PFSK-1 (cell line): ENCODE measurements around the gene SFI1.

Experiments
- FOXP2 ChIP-seq: optimal IDR thresholded peaks from 2 replicates; pipeline ENCODE3; 2011; ENCODE audit warnings: borderline replicate concordance, control low read depth, inconsistent platforms; ENCODE audit not compliant: insufficient read depth; ENCODE audit errors: extremely low read length, extremely low read depth
- POLR2AphosphoS5 ChIP-seq: IDR thresholded peaks from 2 replicates; pipeline ENCODE4 v1.6.1; 2012; ENCODE audit warnings: low read depth, mild to moderate bottlenecking, control low read depth, low read length, moderate library complexity
- REST ChIP-seq, 2 experiments: IDR thresholded peaks; 2 replicates each; pipeline versions ENCODE4 v1.6.1 to v1.8.0; 2011 to 2012; ENCODE audit warnings: low read depth in 2 of 2, low read length in 2 of 2, control low read depth in 1 of 2, inconsistent platforms in 1 of 2, mild to moderate bottlenecking in 1 of 2, moderate library complexity in 1 of 2; ENCODE audit not compliant: insufficient read depth in 1 of 2
- SIN3A ChIP-seq: IDR thresholded peaks from 2 replicates; pipeline ENCODE4 v1.6.1; 2012; ENCODE audit warnings: mild to moderate bottlenecking, low read length, moderate library complexity, borderline replicate concordance; ENCODE audit not compliant: insufficient read depth
- TAF1 ChIP-seq: IDR thresholded peaks from 2 replicates; pipeline ENCODE4 v1.6.1; 2012; ENCODE audit warnings: low read length, control low read depth, borderline replicate concordance; ENCODE audit not compliant: insufficient read depth

Gene SFI1

GRCh38 chr22:31619611-31620300 is 123.4 kb downstream of the SFI1 start:
- TF ChIP-seq REST (IDR thresholded peaks at IDR 0.05; ENCODE audit: insufficient read depth in 1 of 2, low read depth in 2 of 2, low read length in 2 of 2) (no peak), SIN3A (no peak), FOXP2 (no peak), TAF1 (no peak), POLR2AphosphoS5 (no peak)

GRCh38 chr22:31620756-31621480 is 124.6 kb downstream of the SFI1 start:
- TF ChIP-seq POLR2AphosphoS5 (no peak), REST (IDR thresholded peaks at IDR 0.05; ENCODE audit: insufficient read depth in 1 of 2, low read depth in 2 of 2, low read length in 2 of 2) (no peak), SIN3A (no peak), TAF1 (no peak), FOXP2 (no peak)

GRCh38 chr22:31621507-31622124 is 125.3 kb downstream of the SFI1 start:
- no peak for TF ChIP-seq SIN3A
- no peak for TF ChIP-seq FOXP2
- no peak for TF ChIP-seq REST (IDR thresholded peaks at IDR 0.05; ENCODE audit: insufficient read depth in 1 of 2, low read depth in 2 of 2, low read length in 2 of 2)
- TF ChIP-seq POLR2AphosphoS5, result no peak
- no peak for TF ChIP-seq TAF1

GRCh38 chr22:31622980-31623379 is 126.6 kb downstream of the SFI1 start:
- no peak for TF ChIP-seq FOXP2
- TF ChIP-seq POLR2AphosphoS5, result no peak
- TF ChIP-seq SIN3A, result no peak
- TF ChIP-seq REST (IDR thresholded peaks at IDR 0.05; ENCODE audit: insufficient read depth in 1 of 2, low read depth in 2 of 2, low read length in 2 of 2), result no peak
- no peak for TF ChIP-seq TAF1
